ENCODE measurements around the gene FAM193A.

- TF ChIP-seq CTCF (IDR thresholded peaks at IDR 0.05) = no peak
- TF ChIP-seq POLR2A (IDR thresholded peaks at IDR 0.05) = no peak
Observed at GRCh38 chr4:2652415-2653160, 116.1 kb downstream of the FAM193A start.
